DOHH2 (cell line): ENCODE results near the gene SMIM22.

Source experiments
- H3F3A ChIP-seq: fragments of 200-600 bp; sonication (generic), shearing (Covaris generic); 2 replicates; pipeline ENCODE4 v1.6.0; 2016; ENCODE audit warnings: antibody characterized with exemption, mild to moderate bottlenecking; ENCODE audit not compliant: control insufficient read depth, insufficient read depth
- H3K27ac ChIP-seq: fragments of 200-600 bp; sonication (generic); 2 replicates; pipeline ENCODE4 v1.5.1; 2014; ENCODE audit warnings: low read depth, mild to moderate bottlenecking, low read length, moderate library complexity
- H3K27me3 ChIP-seq: fragments of 200-600 bp; sonication (generic); 2 replicates; pipeline ENCODE4 v1.6.1; 2014; ENCODE audit warnings: mild to moderate bottlenecking, low read length, mixed read lengths; ENCODE audit not compliant: control insufficient read depth
- H3K36me3 ChIP-seq: fragments of 200-600 bp; sonication (generic); 2 replicates; pipeline ENCODE4 v1.6.1; 2014; ENCODE audit warnings: mild to moderate bottlenecking, low read length, moderate library complexity, mixed read lengths; ENCODE audit not compliant: control insufficient read depth
- H3K4me1 ChIP-seq: fragments of 200-600 bp; sonication (generic); 2 replicates; pipeline ENCODE4 v1.6.1; 2014; ENCODE audit warnings: mild to moderate bottlenecking, low read length, mixed read lengths; ENCODE audit not compliant: control insufficient read depth
- H3K4me2 ChIP-seq: fragments of 200-600 bp; sonication (generic); 2 replicates; pipeline ENCODE4 v1.6.0; 2014; ENCODE audit warnings: mild to moderate bottlenecking, low read length, moderate library complexity
- H3K4me3 ChIP-seq: fragments of 200-600 bp; sonication (generic); 2 replicates; pipeline ENCODE4 v1.5.1; 2014; ENCODE audit warnings: mild to moderate bottlenecking, low read length, mixed read lengths
- H3K79me2 ChIP-seq: fragments of 200-600 bp; sonication (generic); 2 replicates; pipeline ENCODE4 v1.6.1; 2014; ENCODE audit warnings: mild to moderate bottlenecking, low read length, mixed read lengths; ENCODE audit not compliant: control insufficient read depth
- H3K9me2 ChIP-seq: fragments of 200-600 bp; sonication (generic); replicated peaks from 2 replicates; pipeline ENCODE4 v1.6.1; 2014; ENCODE audit warnings: mild to moderate bottlenecking, low read length, mixed read lengths; ENCODE audit not compliant: control insufficient read depth
- H3K9me3 ChIP-seq: fragments of 200-600 bp; sonication (generic); 2 replicates; pipeline ENCODE4 v1.6.1; 2014; ENCODE audit warnings: antibody characterized with exemption, low read length, mixed read lengths; ENCODE audit not compliant: control insufficient read depth, insufficient read depth
- H4K20me1 ChIP-seq: fragments of 200-600 bp; sonication (generic); 2 replicates; pipeline ENCODE4 v1.6.0; 2014; ENCODE audit warnings: low read depth, mild to moderate bottlenecking, antibody characterized with exemption, low read length, moderate library complexity; ENCODE audit not compliant: control insufficient read depth, insufficient read depth
- EZH2phosphoT487 ChIP-seq: fragments of 200-600 bp; sonication (generic); IDR thresholded peaks from 2 replicates; pipeline ENCODE4 v1.6.1; 2017; ENCODE audit warnings: borderline replicate concordance, mild to moderate bottlenecking, antibody characterized with exemption, low read length, moderate library complexity, mixed read lengths
- TF ChIP-seq, protein P1 (sequence below): fragments of 200-600 bp; sonication (generic); IDR thresholded peaks from one replicate; pipeline ENCODE4 v1.5.1; 2014; ENCODE audit warnings: antibody characterized with exemption, mild to moderate bottlenecking, low read depth, low read length; ENCODE audit not compliant: poor library complexity, severe bottlenecking

The SMIM22 gene

DNA sequence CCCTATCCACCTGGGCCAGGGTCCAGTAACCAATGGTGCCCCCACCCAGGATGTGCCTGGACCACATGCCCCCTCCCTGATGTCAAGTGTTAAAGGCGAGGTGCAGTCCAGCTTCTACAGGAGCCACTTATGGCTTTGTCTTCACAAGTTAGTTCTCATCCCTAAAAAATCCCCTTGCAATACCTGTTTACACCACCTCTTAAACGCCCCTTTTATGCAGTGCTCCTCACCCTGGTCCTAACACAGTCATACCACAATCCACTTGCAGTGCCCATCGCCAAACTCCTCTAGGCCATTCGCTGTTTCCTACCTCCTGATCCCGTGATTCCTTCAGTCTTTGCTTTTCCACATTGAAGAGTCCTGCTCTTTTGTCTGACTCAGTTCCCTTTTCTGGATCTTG lies 44.8 kb downstream of the SMIM22 start:
- Histone ChIP-seq H3K36me3 (peaks cover 86% of the 10 kb centered on the region), H3K9me3 (no peaks in the 10 kb centered on the region), H3K27ac (no peak overlapping the region)

DNA sequence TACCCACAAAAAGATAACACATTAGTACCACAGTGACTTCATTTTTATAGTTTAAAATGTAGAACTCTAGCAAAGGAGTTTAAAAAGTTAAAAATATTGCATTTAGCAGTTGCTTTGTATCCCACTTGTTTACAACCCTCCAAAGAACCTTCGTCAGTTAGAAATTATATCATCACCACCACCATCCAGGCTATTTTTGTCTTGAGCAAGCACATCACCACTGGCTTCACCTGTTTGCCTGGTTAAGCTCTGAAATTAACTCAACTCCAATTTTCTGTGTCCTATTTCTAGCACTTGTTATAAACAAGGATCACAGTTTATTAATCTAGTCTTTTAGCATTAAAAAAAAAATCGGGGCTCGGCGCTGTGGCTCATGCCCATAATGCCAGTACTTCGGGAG lies 45.8 kb downstream of the SMIM22 start:
- Histone ChIP-seq H3K4me1 (peaks cover 8% of the 10 kb centered on the region), H3K27me3 (no peaks in the 10 kb centered on the region), H3K4me2 (no peak overlapping the region), H3K27ac (no peak overlapping the region), H3K36me3 (peaks cover 87% of the 10 kb centered on the region), H4K20me1 (peaks cover 8% of the 10 kb centered on the region; the same call in 1 of the 2 replicates), H3K4me3 (no peak overlapping the region), H3K9me2 (no peaks in the 10 kb centered on the region), H3K79me2 (peaks cover 47% of the 10 kb centered on the region), H3K9me3 (no peaks in the 10 kb centered on the region), H3F3A (no peaks in the 10 kb centered on the region)
- no peak for TF ChIP-seq EZH2phosphoT487
- TF ChIP-seq, protein P1, sequence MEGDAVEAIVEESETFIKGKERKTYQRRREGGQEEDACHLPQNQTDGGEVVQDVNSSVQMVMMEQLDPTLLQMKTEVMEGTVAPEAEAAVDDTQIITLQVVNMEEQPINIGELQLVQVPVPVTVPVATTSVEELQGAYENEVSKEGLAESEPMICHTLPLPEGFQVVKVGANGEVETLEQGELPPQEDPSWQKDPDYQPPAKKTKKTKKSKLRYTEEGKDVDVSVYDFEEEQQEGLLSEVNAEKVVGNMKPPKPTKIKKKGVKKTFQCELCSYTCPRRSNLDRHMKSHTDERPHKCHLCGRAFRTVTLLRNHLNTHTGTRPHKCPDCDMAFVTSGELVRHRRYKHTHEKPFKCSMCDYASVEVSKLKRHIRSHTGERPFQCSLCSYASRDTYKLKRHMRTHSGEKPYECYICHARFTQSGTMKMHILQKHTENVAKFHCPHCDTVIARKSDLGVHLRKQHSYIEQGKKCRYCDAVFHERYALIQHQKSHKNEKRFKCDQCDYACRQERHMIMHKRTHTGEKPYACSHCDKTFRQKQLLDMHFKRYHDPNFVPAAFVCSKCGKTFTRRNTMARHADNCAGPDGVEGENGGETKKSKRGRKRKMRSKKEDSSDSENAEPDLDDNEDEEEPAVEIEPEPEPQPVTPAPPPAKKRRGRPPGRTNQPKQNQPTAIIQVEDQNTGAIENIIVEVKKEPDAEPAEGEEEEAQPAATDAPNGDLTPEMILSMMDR, result no peak

More for the DNA sequence above, 44.8 kb downstream of the SMIM22 start:
- H4K20me1 ChIP-seq, result no peaks in the 10 kb centered on the region
- H3K4me3 ChIP-seq, result no peak overlapping the region
- no peaks in the 10 kb centered on the region for H3K4me1 ChIP-seq
- H3K4me2 ChIP-seq, result no peak overlapping the region
- H3K9me2 ChIP-seq, result no peaks in the 10 kb centered on the region
- H3K27me3 ChIP-seq, result no peaks in the 10 kb centered on the region
- H3F3A ChIP-seq, result no peaks in the 10 kb centered on the region
- peaks cover 41% of the 10 kb centered on the region for H3K79me2 ChIP-seq
- no peak for TF ChIP-seq EZH2phosphoT487
- TF ChIP-seq, protein P1, result no peak
